Activated CD4-positive, alpha-beta T cell treated with anti-CD3 and anti-CD28 coated beads for 36 hours (primary cell): ENCODE measurements around the gene ZBTB49. TPM values are rescaled to one million over a fixed set of nuclear protein-coding genes. Genes with fewer than 3 reads are reported as not detected.
A peak's percentile ranks its signal among the peaks of the same experiment; 100 is the strongest.
"Not testable (repeated sequence)": the region's sequence is repeated elsewhere in the genome, so short reads cannot be mapped to it uniquely, and the experiment has no call there.

Experiments used
- ATAC-seq: fragments of 200-7000 bp; cut with Tn5 transposase; one replicate; pipeline ENCODE4 v1.10.0; 2021; ENCODE audit warnings: mild to moderate bottlenecking, moderate library complexity
- CTCF ChIA-PET: fragments of 350-600 bp; sonication (Branson Sonifier 250); formaldehyde crosslinking; loops from one replicate; lab custom pipeline; 2021; ENCODE audit warnings: antibody characterized with exemption; lab: Charles Lee
- POLR2A ChIA-PET: fragments of 350-600 bp; sonication (Branson Sonifier 250); formaldehyde crosslinking; loops from one replicate; lab custom pipeline; 2021; ENCODE audit warnings: antibody characterized with exemption, inconsistent platforms; lab: Charles Lee
- DNase-seq: peaks from one replicate; pipeline ENCODE4 v3.0.0-alpha.2; 2020
- H3K27ac Mint-ChIP-seq: one replicate; pipeline ENCODE4 v1.8.0; 2021; ENCODE audit warnings: mixed read lengths
- H3K27me3 Mint-ChIP-seq: one replicate; pipeline ENCODE4 v1.8.0; 2021; ENCODE audit warnings: mixed read lengths
- H3K36me3 Mint-ChIP-seq: one replicate; pipeline ENCODE4 v1.8.0; 2021; ENCODE audit warnings: low read depth, mixed read lengths
- H3K4me1 Mint-ChIP-seq: one replicate; pipeline ENCODE4 v1.8.0; 2021; ENCODE audit warnings: mixed read lengths
- H3K4me3 Mint-ChIP-seq: one replicate; pipeline ENCODE4 v1.8.0; 2021; ENCODE audit warnings: mild to moderate bottlenecking, moderate library complexity, mixed read lengths
- H3K9me3 Mint-ChIP-seq: one replicate; pipeline ENCODE4 v1.8.0; 2021; ENCODE audit warnings: low read depth, mixed read lengths
- intact Hi-C, 2 experiments: fragments of 100-400 bp; cut with DNase I in 1 of 2; cut with micrococcal nuclease in 1 of 2; formaldehyde crosslinking; loops; one replicate each; pipeline versions ENCODE4 v1.14.2 to v1.15.1; 2022 to 2024; cut with DNase I, micrococcal nuclease
- total RNA-seq, 2 experiments: library from RNA; stranded (reverse); gene quantifications; one replicate each; pipeline ENCODE4 v1.2.3, GENCODE V29; 2021

ZBTB49 gene
- total RNA-seq, 2 experiments from 2014 or later: 3.3 to 3.8 TPM

GRCh38 chr4:4257705-4258104, 32.3 kb upstream of the ZBTB49 start:
- H3K27ac Mint-ChIP-seq, H3K4me3 Mint-ChIP-seq, DNase-seq, H3K27me3 Mint-ChIP-seq, H3K36me3 Mint-ChIP-seq, POLR2A ChIA-PET, CTCF ChIA-PET, H3K9me3 Mint-ChIP-seq, ATAC-seq, H3K4me1 Mint-ChIP-seq: not testable (repeated sequence)
- intact Hi-C loops: loop anchor here in 1 of 2 experiments (10.0 kb wide), 1 partner anchor 177 kb away; no protein-coding TSS in a partner anchor

DNA sequence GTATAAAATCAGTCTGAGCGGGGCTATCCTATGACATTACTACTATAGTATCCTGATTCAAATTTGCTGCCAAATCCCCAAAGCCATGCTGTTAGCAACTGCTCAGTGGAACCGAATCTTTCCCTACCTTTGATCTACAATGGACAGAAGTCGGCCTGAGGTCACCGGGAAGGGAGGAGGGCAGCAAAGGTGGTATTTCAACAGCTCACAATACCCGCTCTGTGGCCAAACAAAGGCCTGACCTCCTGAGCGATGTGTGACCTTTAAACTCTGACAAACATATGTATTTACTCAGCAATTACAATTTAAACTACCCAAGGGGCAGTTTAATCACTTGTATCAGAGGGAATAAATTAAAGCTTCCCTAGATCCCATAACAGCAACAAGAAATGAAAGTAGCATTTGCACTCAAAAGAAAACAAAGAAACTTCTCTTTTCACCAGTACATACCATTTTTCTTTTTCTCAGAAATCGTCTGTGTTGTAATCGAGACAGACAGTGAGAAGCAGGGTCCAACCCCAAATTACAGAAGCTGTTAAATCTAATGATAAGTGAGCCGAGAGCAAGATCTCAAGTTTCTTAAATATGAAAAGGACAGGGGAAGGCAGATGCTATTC, 30.5 kb upstream of the ZBTB49 start:
- Mint-ChIP-seq H3K4me3 (no peak overlapping the region), H3K27me3 (no peaks in the 10 kb centered on the region), H3K9me3 (no peaks in the 10 kb centered on the region), H3K4me1 (no peaks in the 10 kb centered on the region), H3K36me3 (no peaks in the 10 kb centered on the region), H3K27ac (no peak overlapping the region)
- intact Hi-C loops: loop anchor here (2.0 to 10.0 kb wide), 2 partner anchors 75 to 175 kb away; no protein-coding TSS in a partner anchor
- ChIA-PET CTCF (interaction anchor here (0.6 to 2.3 kb wide), 13 partner anchors 8 to 621 kb away, joined by 3 to 14 read pairs (median 4); partner anchors contain the start of gene TMEM128), POLR2A (no interaction called here)
- DNase-seq (no peak), ATAC-seq (no peak)

GRCh38 chr4:4260185-4260751, 29.8 kb upstream of the ZBTB49 start:
- POLR2A ChIA-PET: no interaction called here
- Mint-ChIP-seq H3K36me3 (no peaks in the 10 kb centered on the region), H3K27ac (no peak overlapping the region), H3K27me3 (no peaks in the 10 kb centered on the region), H3K4me1 (no peaks in the 10 kb centered on the region), H3K9me3 (no peaks in the 10 kb centered on the region), H3K4me3 (no peak overlapping the region)
- intact Hi-C loops: loop anchor here (2.0 kb wide), 1 partner anchor 75 kb away; no protein-coding TSS in a partner anchor
- peak; percentile 97 for ATAC-seq
- DNase-seq: no peak
- CTCF ChIA-PET: interaction anchor here (1.1 to 2.3 kb wide), 12 partner anchors 9 to 170 kb away, joined by 3 to 14 read pairs (median 4); partner anchors contain the start of gene TMEM128

DNA sequence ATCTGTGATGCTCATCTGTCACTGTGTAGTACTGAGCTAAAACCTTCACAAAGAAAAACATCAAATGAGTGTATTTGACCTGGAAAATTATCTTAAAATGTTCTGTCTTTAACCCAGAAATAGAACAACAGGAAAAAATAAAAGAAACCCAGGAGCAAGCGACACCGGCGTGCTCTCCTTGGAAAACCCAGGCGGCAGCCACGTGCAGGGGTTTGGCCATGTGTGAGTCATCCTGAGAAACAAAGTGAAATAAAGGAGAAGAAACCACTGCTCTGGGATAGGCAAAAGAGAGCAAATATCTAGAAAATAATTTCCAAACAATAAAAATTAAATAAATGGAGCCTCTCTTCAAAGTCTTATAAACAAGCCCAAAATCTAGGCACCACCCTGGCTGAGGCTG, 22.1 kb upstream of the ZBTB49 start:
- Mint-ChIP-seq H3K9me3 (no peaks in the 10 kb centered on the region), H3K27me3 (no peaks in the 10 kb centered on the region), H3K4me3 (no peak overlapping the region), H3K4me1 (peaks cover 7% of the 10 kb centered on the region), H3K36me3 (peaks cover 35% of the 10 kb centered on the region), H3K27ac (no peak overlapping the region)
- POLR2A ChIA-PET: no interaction called here
- intact Hi-C loops: no loop called here
- CTCF ChIA-PET: interaction anchor here (0.7 to 1.4 kb wide), 2 partner anchors 16 to 17 kb away, joined by 3 to 5 read pairs; no protein-coding TSS in a partner anchor
- DNase-seq (no peak), ATAC-seq (no peak)

GRCh38 chr4:4268776-4269175, 21.3 kb upstream of the ZBTB49 start:
- Mint-ChIP-seq H3K36me3 (peaks cover 39% of the 10 kb centered on the region), H3K4me3 (no peak overlapping the region), H3K4me1 (peaks cover 7% of the 10 kb centered on the region), H3K9me3 (no peaks in the 10 kb centered on the region), H3K27ac (peak overlapping the region; percentile 77), H3K27me3 (no peaks in the 10 kb centered on the region)
- POLR2A ChIA-PET: no interaction called here
- no peak for DNase-seq
- intact Hi-C loops: no loop called here
- ATAC-seq: no peak
- CTCF ChIA-PET: interaction anchor here (0.8 to 1.4 kb wide), 2 partner anchors 17 to 82 kb away, joined by 3 to 5 read pairs; no protein-coding TSS in a partner anchor

GRCh38 chr4:4269331-4269731, 20.7 kb upstream of the ZBTB49 start:
- H3K27me3 Mint-ChIP-seq: no peaks in the 10 kb centered on the region
- H3K4me1 Mint-ChIP-seq: peaks cover 7% of the 10 kb centered on the region
- no peak for DNase-seq
- ATAC-seq: no peak
- POLR2A ChIA-PET: no interaction called here
- H3K9me3 Mint-ChIP-seq: no peaks in the 10 kb centered on the region
- peak overlapping the region; percentile 27 for H3K27ac Mint-ChIP-seq
- intact Hi-C loops: no loop called here
- peaks cover 42% of the 10 kb centered on the region for H3K36me3 Mint-ChIP-seq
- CTCF ChIA-PET: interaction anchor here (0.8 kb wide), 1 partner anchor 82 kb away, joined by 3 read pairs; no protein-coding TSS in a partner anchor
- H3K4me3 Mint-ChIP-seq: no peak overlapping the region

GRCh38 chr4:4269856-4270255, 20.2 kb upstream of the ZBTB49 start:
- POLR2A ChIA-PET: no interaction called here
- Mint-ChIP-seq H3K36me3 (peaks cover 47% of the 10 kb centered on the region), H3K9me3 (no peaks in the 10 kb centered on the region), H3K4me1 (peaks cover 7% of the 10 kb centered on the region), H3K27ac (peak overlapping the region; percentile 27), H3K4me3 (no peak overlapping the region), H3K27me3 (no peaks in the 10 kb centered on the region)
- CTCF ChIA-PET: no interaction called here
- intact Hi-C loops: no loop called here
- DNase-seq (no peak), ATAC-seq (peak; percentile 44)

- Mint-ChIP-seq H3K9me3 (no peaks in the 10 kb centered on the region), H3K4me3 (no peak overlapping the region), H3K36me3 (peaks cover 47% of the 10 kb centered on the region), H3K4me1 (peaks cover 7% of the 10 kb centered on the region), H3K27me3 (no peaks in the 10 kb centered on the region), H3K27ac (no peak overlapping the region)
- POLR2A ChIA-PET: no interaction called here
- ATAC-seq: no peak
- CTCF ChIA-PET: no interaction called here
- no peak for DNase-seq
- intact Hi-C loops: no loop called here
Measured at GRCh38 chr4:4270529-4270928, 19.5 kb upstream of the ZBTB49 start.

GRCh38 chr4:4271912-4272311, 18.1 kb upstream of the ZBTB49 start:
- ATAC-seq: no peak
- H3K9me3 Mint-ChIP-seq: no peaks in the 10 kb centered on the region
- no peak overlapping the region for H3K27ac Mint-ChIP-seq
- DNase-seq: no peak
- POLR2A ChIA-PET: no interaction called here
- intact Hi-C loops: no loop called here
- no peak overlapping the region for H3K4me3 Mint-ChIP-seq
- CTCF ChIA-PET: no interaction called here
- H3K27me3 Mint-ChIP-seq: no peaks in the 10 kb centered on the region
- peaks cover 49% of the 10 kb centered on the region for H3K36me3 Mint-ChIP-seq
- H3K4me1 Mint-ChIP-seq: peaks cover 7% of the 10 kb centered on the region

- H3K27me3 Mint-ChIP-seq: no peaks in the 10 kb centered on the region
- H3K9me3 Mint-ChIP-seq: no peaks in the 10 kb centered on the region
- H3K27ac Mint-ChIP-seq: no peak overlapping the region
- CTCF ChIA-PET: interaction anchor here (0.7 to 1.1 kb wide), 5 partner anchors 11 to 53 kb away, joined by 3 to 5 read pairs (median 3); no protein-coding TSS in a partner anchor
- no peak overlapping the region for H3K4me3 Mint-ChIP-seq
- H3K36me3 Mint-ChIP-seq: peaks cover 45% of the 10 kb centered on the region
- DNase-seq: no peak
- intact Hi-C loops: no loop called here
- H3K4me1 Mint-ChIP-seq: peaks cover 2% of the 10 kb centered on the region
- POLR2A ChIA-PET: no interaction called here
- ATAC-seq: no peak
Measured at GRCh38 chr4:4274226-4274625, 15.8 kb upstream of the ZBTB49 start.

GRCh38 chr4:4277531-4277930, 12.5 kb upstream of the ZBTB49 start:
- Mint-ChIP-seq H3K9me3 (no peaks in the 10 kb centered on the region), H3K4me1 (no peaks in the 10 kb centered on the region), H3K27ac (no peak overlapping the region), H3K27me3 (no peaks in the 10 kb centered on the region), H3K4me3 (no peak overlapping the region), H3K36me3 (peaks cover 55% of the 10 kb centered on the region)
- CTCF ChIA-PET: interaction anchor here (0.7 kb wide), 1 partner anchor 27 kb away, joined by 3 read pairs; no protein-coding TSS in a partner anchor
- no peak for DNase-seq
- intact Hi-C loops: no loop called here
- POLR2A ChIA-PET: no interaction called here
- no peak for ATAC-seq
